ENCODE results near the gene MRM2. TPM values are rescaled to one million over a fixed set of nuclear protein-coding genes. Genes with fewer than 3 reads are reported as not detected.

The MRM2 gene
- total RNA-seq, 4 donors from 2014 or later = 13.4 to 24.7 (median 15.8) TPM

GRCh38 chr7:2256306-2257045 is 14.5 kb upstream of the MRM2 start:
- no peaks in the 10 kb centered on the region for H3K4me1 ChIP-seq
- H3K4me3 ChIP-seq = no peak overlapping the region
- peaks cover 0 to 80% (median 0%) of the 10 kb centered on the region in 3 donors for H3K36me3 ChIP-seq
- H3K27ac ChIP-seq = no peak overlapping the region
- WGBS, 2 donors = 94% methylated on average over 43 to 44 of the region's 44 CpGs
- no peaks in the 10 kb centered on the region for H3K9me3 ChIP-seq
- no peak for DNase-seq (ENCODE audit: low spot score in 2 of 2)
- H3K27me3 ChIP-seq = no peaks in the 10 kb centered on the region
- TF ChIP-seq, protein P1, sequence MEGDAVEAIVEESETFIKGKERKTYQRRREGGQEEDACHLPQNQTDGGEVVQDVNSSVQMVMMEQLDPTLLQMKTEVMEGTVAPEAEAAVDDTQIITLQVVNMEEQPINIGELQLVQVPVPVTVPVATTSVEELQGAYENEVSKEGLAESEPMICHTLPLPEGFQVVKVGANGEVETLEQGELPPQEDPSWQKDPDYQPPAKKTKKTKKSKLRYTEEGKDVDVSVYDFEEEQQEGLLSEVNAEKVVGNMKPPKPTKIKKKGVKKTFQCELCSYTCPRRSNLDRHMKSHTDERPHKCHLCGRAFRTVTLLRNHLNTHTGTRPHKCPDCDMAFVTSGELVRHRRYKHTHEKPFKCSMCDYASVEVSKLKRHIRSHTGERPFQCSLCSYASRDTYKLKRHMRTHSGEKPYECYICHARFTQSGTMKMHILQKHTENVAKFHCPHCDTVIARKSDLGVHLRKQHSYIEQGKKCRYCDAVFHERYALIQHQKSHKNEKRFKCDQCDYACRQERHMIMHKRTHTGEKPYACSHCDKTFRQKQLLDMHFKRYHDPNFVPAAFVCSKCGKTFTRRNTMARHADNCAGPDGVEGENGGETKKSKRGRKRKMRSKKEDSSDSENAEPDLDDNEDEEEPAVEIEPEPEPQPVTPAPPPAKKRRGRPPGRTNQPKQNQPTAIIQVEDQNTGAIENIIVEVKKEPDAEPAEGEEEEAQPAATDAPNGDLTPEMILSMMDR (IDR thresholded peaks at IDR 0.05) = no peak
- TF ChIP-seq EP300 (IDR thresholded peaks at IDR 0.05) (no peak), POLR2A (IDR thresholded peaks at IDR 0.05) (no peak)

DNA sequence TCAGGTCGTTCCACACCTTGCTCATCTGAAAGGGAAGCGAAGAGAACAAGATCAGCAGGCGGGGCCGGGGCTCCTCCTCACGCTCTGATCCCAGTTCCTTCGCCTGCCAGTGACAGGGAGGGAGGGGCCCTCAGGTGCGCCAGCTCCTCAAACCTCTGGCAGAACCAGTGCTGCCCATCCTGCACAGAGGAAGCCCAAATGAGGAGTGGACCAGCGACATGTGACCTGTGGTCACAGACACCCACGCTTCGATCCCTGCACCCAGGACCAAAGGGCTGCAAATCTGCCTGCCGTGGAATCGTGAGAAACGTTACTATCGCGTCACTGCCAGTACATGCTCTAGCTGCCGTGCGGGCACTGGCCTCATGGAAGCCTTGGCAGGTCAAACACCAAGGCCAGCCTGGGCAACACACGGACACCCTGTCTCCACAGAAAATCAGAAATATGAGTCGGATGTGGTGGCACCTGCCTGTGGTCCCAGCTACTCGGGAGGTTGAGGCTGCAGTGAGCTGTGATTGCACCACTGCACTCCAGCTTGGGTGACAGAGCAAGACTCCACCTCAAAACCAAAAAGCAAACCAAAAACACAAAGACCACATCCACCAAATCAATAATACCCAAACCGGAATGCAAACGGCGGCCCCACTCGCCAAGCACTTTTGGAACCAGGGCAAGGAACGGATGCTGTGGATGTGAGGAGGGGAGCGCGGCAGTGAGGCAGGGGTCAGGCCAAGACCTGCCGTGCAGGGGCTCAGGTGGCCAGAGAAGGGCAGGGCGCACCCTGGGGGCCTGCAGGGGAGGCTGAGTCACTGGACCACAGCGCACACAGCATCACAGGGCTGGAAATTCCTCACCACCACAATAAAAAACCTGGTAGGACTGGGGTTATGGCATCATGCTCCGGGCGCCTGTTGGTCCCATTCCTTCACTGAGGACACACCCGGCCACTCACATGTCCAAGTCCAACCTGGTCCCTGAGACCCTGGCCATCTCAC is 13.4 kb upstream of the MRM2 start:
- Histone ChIP-seq H3K27ac (no peak overlapping the region), H3K9me3 (no peaks in the 10 kb centered on the region), H3K36me3 (peaks cover 0 to 84% (median 0%) of the 10 kb centered on the region in 3 donors), H3K4me3 (no peak overlapping the region), H3K27me3 (no peaks in the 10 kb centered on the region), H3K4me1 (no peaks in the 10 kb centered on the region)
- DNase-seq (ENCODE audit: low spot score in 2 of 2) = no peak
- TF ChIP-seq EP300 (IDR thresholded peaks at IDR 0.05) = no peak
- TF ChIP-seq, protein P1 (IDR thresholded peaks at IDR 0.05) = no peak
- no peak for TF ChIP-seq POLR2A (IDR thresholded peaks at IDR 0.05)
- 91 to 93% methylated on average over 33 of the region's 33 CpGs for WGBS, 2 donors

DNA sequence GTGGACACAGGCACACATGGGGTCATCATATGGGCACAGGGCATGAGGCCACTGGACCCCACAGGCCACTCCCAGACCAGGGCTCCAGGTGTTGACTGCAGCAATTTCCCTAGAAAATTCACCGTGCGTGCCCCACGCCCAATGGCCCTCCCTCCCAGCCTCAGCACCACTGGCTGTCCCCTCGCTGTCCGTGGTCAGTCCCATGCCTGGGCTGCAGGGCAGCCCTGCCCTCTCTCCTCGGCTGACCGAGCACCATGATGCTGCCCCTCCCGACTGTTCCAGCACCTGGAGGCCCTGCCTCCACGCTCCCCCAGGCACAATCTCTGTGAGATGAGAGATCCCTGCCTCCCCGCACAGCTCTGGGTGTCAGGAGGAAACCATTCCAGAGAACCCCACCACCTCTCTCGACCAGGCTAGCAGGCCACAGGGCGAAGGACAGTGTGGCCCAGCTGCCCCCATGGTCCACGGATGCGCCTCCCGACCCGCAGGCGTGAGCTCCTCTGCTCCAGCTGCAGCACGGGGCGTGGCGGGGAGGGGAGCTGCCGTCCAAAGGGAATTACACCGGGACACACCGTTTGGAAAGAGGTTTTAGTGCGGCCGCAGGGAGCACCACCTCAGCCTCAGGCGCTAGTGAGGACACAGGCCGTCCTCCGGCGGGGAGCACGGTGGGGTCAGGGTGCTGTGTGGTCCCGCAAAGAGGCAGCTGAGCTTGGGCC is 12.6 kb upstream of the MRM2 start:
- peaks cover 0 to 4% (median under 1%) of the 10 kb centered on the region in 4 donors for H3K4me1 ChIP-seq
- H3K27me3 ChIP-seq = no peaks in the 10 kb centered on the region
- DNase-seq (ENCODE audit: low spot score in 2 of 2) = no peak
- TF ChIP-seq, protein P1 (IDR thresholded peaks at IDR 0.05) = no peak
- TF ChIP-seq POLR2A (IDR thresholded peaks at IDR 0.05) = no peak
- TF ChIP-seq EP300 (IDR thresholded peaks at IDR 0.05) = no peak
- WGBS, 2 donors = 87 to 90% methylated on average over 23 to 31 of the region's 31 CpGs
- H3K27ac ChIP-seq = no peak overlapping the region
- H3K4me3 ChIP-seq = no peak overlapping the region
- H3K36me3 ChIP-seq = peaks cover 0 to 82% (median 0%) of the 10 kb centered on the region in 3 donors
- no peaks in the 10 kb centered on the region for H3K9me3 ChIP-seq

DNA sequence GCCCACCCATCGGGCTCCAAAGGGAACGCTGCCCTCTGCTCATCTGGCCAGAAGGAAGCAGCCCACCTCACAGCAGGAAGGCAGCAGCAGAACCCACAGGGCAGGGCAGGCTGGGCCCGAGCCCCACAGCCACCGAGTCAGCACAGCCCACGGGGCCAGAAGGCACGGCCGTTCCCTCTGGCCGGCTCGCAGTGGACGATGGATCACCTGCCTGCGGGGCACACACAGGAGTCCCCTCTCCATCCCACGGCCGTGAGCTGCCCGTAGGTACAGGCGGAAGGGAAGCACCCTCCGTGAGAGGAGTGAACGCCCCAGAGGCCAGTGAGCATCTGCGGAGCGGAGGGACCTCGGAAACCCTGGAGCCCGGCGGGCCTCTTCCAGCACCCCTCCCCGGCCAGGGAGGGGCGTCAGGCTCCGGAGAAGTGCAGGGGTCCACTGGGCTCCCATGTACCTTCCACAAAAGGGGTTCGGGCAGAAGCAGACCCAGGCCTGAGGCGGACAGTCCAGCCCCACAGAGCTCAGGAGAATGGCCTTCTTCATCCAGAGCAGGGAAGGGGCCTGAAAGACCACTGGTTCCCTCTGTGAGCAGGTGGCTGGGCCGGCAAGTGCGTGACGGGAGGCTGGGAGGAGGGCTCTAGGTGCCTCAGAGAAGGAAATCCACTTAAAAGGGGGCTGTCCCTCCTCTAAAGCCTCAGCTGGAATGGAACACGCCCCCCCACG is 11.7 kb upstream of the MRM2 start:
- TF ChIP-seq, protein P1 (IDR thresholded peaks at IDR 0.05) = no peak
- TF ChIP-seq POLR2A (IDR thresholded peaks at IDR 0.05) = no peak
- TF ChIP-seq EP300 (IDR thresholded peaks at IDR 0.05) = no peak
- H3K4me1 ChIP-seq = peaks cover 0 to 13% (median 3%) of the 10 kb centered on the region in 4 donors
- peaks cover 0 to 73% (median 0%) of the 10 kb centered on the region in 3 donors for H3K36me3 ChIP-seq
- 95 to 100% methylated on average over 3 to 9 of the region's 32 CpGs for WGBS, 2 donors
- no peak overlapping the region for H3K4me3 ChIP-seq
- DNase-seq (ENCODE audit: low spot score in 2 of 2) = no peak
- H3K27me3 ChIP-seq = no peaks in the 10 kb centered on the region
- H3K27ac ChIP-seq = no peak overlapping the region
- H3K9me3 ChIP-seq = no peaks in the 10 kb centered on the region

Data from tibial nerve (tissue), 4 donors.